Limb (tissue), 2 donors: ENCODE data around the gene CAD.

Experiments used
- DNase-seq, 2 donors: peaks; one replicate each; pipeline ENCODE4 v3.0.0-alpha.2; 2016; ENCODE audit errors: extremely low spot score in 2 of 2

Gene CAD

GRCh38 chr2:27278010-27278409 lies 60.8 kb downstream of the CAD start:
- DNase-seq: no peak

- DNase-seq: no peak
These were observed 63.7 kb downstream of the CAD start for GRCh38 chr2:27280826-27281225.

- DNase-seq: no peak
These were observed 64.3 kb downstream of the CAD start for GRCh38 chr2:27281442-27281841.

- no peak for DNase-seq
These were observed 64.8 kb downstream of the CAD start, which contains the start of gene TRIM54 for GRCh38 chr2:27281855-27282559. Gene TRIM54 (plus strand): TSS chr2:27282429. CDS start chr2:27282732, 303 bp downstream.

DNA sequence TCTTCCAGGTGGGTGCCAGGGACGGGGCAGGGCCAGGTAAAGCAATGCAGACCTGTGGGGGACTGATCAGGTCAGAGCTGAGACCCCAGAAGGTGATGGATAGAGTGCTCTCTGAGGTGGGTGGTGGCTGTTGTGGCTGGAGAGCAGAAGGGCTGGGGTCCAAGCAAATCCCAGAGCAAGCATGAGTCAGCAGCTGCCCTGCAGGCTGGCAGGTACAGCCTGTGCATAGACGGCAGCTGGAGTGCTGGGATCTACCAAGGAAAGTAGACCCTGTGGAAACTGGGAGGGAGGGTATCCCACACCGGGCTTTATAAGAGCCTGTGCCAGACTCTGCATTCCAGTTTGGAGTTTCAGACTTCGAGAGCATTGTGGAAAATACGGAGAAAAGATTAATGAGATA lies 65.7 kb downstream of the CAD start:
- DNase-seq: no peak

DNA sequence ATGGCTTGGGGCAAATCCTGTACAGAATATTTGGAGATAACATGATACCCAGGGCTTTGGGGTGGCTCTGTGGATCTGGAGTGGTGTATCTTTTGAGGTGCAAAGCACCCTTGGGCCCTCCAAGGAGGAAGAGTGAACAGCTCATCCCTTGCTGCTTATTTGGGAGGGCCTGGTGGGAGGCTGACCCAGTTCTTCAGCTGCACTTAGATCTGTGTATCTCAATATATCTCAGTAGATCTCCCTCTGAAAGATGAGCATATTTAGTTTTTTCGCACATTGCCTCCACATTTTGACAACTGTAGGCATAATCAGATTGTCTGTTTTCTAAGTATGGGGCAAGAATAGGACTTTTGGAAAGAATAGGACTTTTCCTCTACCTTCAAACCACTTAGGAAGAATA lies 67.8 kb downstream of the CAD start:
- DNase-seq: no peak

- DNase-seq: no peak
These were observed 68.3 kb downstream of the CAD start for GRCh38 chr2:27285481-27285880.

DNA sequence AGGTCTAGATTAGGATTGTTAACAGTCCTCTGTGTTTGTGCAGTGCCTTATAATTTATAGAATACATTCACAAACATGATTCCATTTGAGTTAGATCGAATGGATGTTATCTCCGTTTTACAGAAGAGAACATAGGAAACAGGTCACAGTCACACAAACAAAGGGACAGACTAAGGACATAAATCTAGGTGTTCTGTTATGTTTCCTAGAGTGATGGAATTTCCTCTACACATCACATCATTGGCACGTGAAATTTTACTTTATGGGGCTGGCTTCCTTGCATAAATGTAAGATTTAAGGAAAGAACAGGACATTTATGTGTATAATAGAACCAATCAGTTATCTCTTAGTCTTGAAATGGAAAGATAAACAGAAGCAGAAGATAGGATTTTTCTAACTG lies 71.4 kb downstream of the CAD start:
- DNase-seq: no peak

DNA sequence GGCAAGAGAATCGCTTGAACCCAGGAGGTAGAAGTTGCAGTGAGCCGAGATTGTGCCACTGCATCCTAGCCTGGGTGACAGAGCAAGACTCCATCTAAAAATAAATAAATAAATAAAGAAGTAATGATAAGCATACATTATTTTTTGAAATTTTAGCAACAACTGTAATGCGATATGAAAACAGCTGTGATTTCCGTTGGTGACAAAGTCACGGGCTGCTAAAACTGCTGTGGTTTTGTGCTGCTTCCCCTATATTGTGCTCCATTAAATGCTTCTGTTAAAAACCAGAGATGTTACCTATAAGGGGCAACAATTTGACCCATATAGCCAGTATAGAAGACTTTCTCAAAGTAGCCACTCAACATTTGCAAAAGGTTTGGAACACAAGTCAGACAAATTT lies 73.4 kb downstream of the CAD start:
- no peak for DNase-seq

GRCh38 chr2:27291865-27292264 lies 74.7 kb downstream of the CAD start:
- no peak for DNase-seq
